ENCODE data around the gene GTF3A. TPM values are rescaled to one million over a fixed set of nuclear protein-coding genes. Genes with fewer than 3 reads are reported as not detected.
A peak's percentile ranks its signal among the peaks of the same experiment; 100 is the strongest.

The GTF3A gene
- total and polyA plus RNA-seq, 2 of the 4 experiments (the other 2 are of a cell fraction): 74.1 to 116 TPM

- Histone ChIP-seq H4K91ac (ENCODE audit: insufficient read depth, low read depth, low read length) (peak overlapping the region; percentile 10; the same call in 1 of the 2 replicates), H3K14ac (replicated peaks; ENCODE audit: low read depth, low read length) (no peak overlapping the region; the same call in 1 of the 2 replicates), H3K27me3 (ENCODE audit: control insufficient read depth, insufficient read depth, low read length) (no peaks in the 10 kb centered on the region; the same call in 1 of the 2 replicates), H3K36me3 (ENCODE audit: control insufficient read depth, insufficient read depth, low read length) (peaks cover 9% of the 10 kb centered on the region), H2AK9ac (replicated peaks; ENCODE audit: low read depth, low read length, poor library complexity) (peak overlapping the region; percentile 87), H3K79me1 (ENCODE audit: low read depth in 1 of 2, low read length in 2 of 2) (peaks cover 23 to 43% of the 10 kb centered on the region in 2 experiments), H2BK5ac (ENCODE audit: low read depth, low read length, poor library complexity, severe bottlenecking) (peak overlapping the region; percentile 4), H2AK5ac (ENCODE audit: low read depth, low read length) (peak overlapping the region; percentile 28), H4K8ac (ENCODE audit: low read depth in 2 of 2, low read length in 2 of 2) (peak overlapping the region; percentile 84 to 85; a peak in 2 of 4 replicates), H2BK15ac (ENCODE audit: low read depth, low read length) (no peak overlapping the region), H3K27ac (ENCODE audit: insufficient read depth, low read length) (no peak overlapping the region), H3K18ac (ENCODE audit: low read depth, low read length) (no peak overlapping the region), H3K4ac (ENCODE audit: low read depth, low read length) (peak overlapping the region; percentile 87), H3K4me1 (ENCODE audit: control insufficient read depth, insufficient read depth, low read length) (peaks cover 15% of the 10 kb centered on the region), H3K9me1 (ENCODE audit: insufficient read depth, low read length) (peaks cover 23% of the 10 kb centered on the region), H3K9me3 (ENCODE audit: control insufficient read depth, insufficient read depth, low read length) (no peaks in the 10 kb centered on the region), H3K4me2 (ENCODE audit: low read depth, low read length) (peak overlapping the region; percentile 89), H2BK120ac (ENCODE audit: low read depth, low read length) (peak overlapping the region; percentile 19; the same call in 1 of the 2 replicates), H2AFZ (replicated peaks; ENCODE audit: low read length, poor library complexity) (peak overlapping the region; percentile 94), H3K9ac (ENCODE audit: low read depth, low read length) (no peak overlapping the region), H2BK20ac (ENCODE audit: low read depth, low read length) (no peak overlapping the region), H4K20me1 (ENCODE audit: insufficient read depth, low read length) (no peaks in the 10 kb centered on the region), H3K4me3 (ENCODE audit: insufficient read depth, low read depth, low read length) (no peak overlapping the region), H3K56ac (ENCODE audit: extremely low read depth, insufficient read depth, low read length) (no peak overlapping the region), H4K5ac (ENCODE audit: low read depth, low read length) (no peak overlapping the region), H3K23ac (ENCODE audit: low read depth, low read length) (peak overlapping the region; percentile 87; the same call in 1 of the 2 replicates)
- ChIA-PET CTCF (interaction anchor here (0.7 to 1.4 kb wide), 6 partner anchors 10 to 1187 kb away, joined by 3 to 4 read pairs (median 3); no protein-coding TSS in a partner anchor), POLR2A (ENCODE audit: unreplicated experiment) (no interaction called here)
- TSS peak; percentile 29 for BruUV-seq (replicated peaks)
- intact Hi-C loops (cut with micrococcal nuclease): loop anchor here (1.0 to 10.0 kb wide), 3 partner anchors 24 to 441 kb away; partner anchors contain the start of gene MTIF3
- dilution Hi-C loops (cut with HindIII; ENCODE audit: low sequenced_read_pairs, unreplicated experiment): no loop called here
- ATAC-seq (ENCODE audit: low read depth): peak; percentile 50
- DNase-seq: peak; percentile 69
- WGBS, 2 experiments (ENCODE audit: extremely low coverage in 2 of 2, insufficient read length in 1 of 2): 51% methylated on average over 9 of the region's 17 CpGs; no CpG with 5 or more reads in 1 of the 2 experiments
- in situ Hi-C loops (cut with MboI; ENCODE audit: low sequenced_read_pairs): no loop called here
- TF ChIP-seq RCOR1 (IDR thresholded peaks at IDR 0.05; ENCODE audit: insufficient replicate concordance, low read length): no peak
- no peak for TF ChIP-seq CEBPB (IDR thresholded peaks at IDR 0.05; ENCODE audit: low read depth, low read length)
- TF ChIP-seq, protein P1, sequence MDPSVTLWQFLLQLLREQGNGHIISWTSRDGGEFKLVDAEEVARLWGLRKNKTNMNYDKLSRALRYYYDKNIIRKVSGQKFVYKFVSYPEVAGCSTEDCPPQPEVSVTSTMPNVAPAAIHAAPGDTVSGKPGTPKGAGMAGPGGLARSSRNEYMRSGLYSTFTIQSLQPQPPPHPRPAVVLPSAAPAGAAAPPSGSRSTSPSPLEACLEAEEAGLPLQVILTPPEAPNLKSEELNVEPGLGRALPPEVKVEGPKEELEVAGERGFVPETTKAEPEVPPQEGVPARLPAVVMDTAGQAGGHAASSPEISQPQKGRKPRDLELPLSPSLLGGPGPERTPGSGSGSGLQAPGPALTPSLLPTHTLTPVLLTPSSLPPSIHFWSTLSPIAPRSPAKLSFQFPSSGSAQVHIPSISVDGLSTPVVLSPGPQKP (IDR thresholded peaks at IDR 0.05; ENCODE audit: borderline replicate concordance, low read depth, low read length): no peak
- TF ChIP-seq CTCF (conservative IDR thresholded peaks at IDR 0.05; ENCODE audit: low read depth, low read length): peak; percentile 33
- TF ChIP-seq CHD1 (IDR thresholded peaks at IDR 0.05; ENCODE audit: low read depth, low read length): no peak
- peak; percentile 58 for TF ChIP-seq FOS (IDR thresholded peaks at IDR 0.05; ENCODE audit: low read depth, low read length)
- peak; percentile 13; the same call in 1 of the 2 replicates for TF ChIP-seq RAD21 (IDR thresholded peaks at IDR 0.05; ENCODE audit: low read length)
- TF ChIP-seq BHLHE40 (IDR thresholded peaks at IDR 0.05; ENCODE audit: low read depth, low read length): no peak
- TF ChIP-seq RFX5 (IDR thresholded peaks at IDR 0.05; ENCODE audit: low read depth, low read length): no peak
Measured at GRCh38 chr13:27425918-27426630, 1.7 kb downstream of the GTF3A start.

All from IMR-90 (cell line).